ENCODE measurements around the gene NEU2. TPM values are rescaled to one million over a fixed set of nuclear protein-coding genes. Genes with fewer than 3 reads are reported as not detected.

Gene NEU2
- total RNA-seq, 4 donors from 2014 or later: not detected

GRCh38 chr2:233040571-233040970 lies 8.1 kb downstream of the NEU2 start:
- no peak for TF ChIP-seq CTCF (IDR thresholded peaks at IDR 0.05)
- DNase-seq (ENCODE audit: low spot score) (no peak), ATAC-seq (ENCODE audit: low FRiP score) (no peak)

- no peak for DNase-seq (ENCODE audit: low spot score)
- no peak for TF ChIP-seq CTCF (IDR thresholded peaks at IDR 0.05)
- ATAC-seq (ENCODE audit: low FRiP score): no peak
These were observed 9.4 kb downstream of the NEU2 start for GRCh38 chr2:233041722-233042323.

GRCh38 chr2:233042549-233042948 lies 10.1 kb downstream of the NEU2 start:
- no peak for TF ChIP-seq CTCF (IDR thresholded peaks at IDR 0.05)
- no peak for ATAC-seq (ENCODE audit: low FRiP score)
- no peak for DNase-seq (ENCODE audit: low spot score)

- DNase-seq (ENCODE audit: low spot score): no peak
These were observed 12.6 kb downstream of the NEU2 start for GRCh38 chr2:233044974-233045605.

GRCh38 chr2:233047206-233047605 lies 14.7 kb downstream of the NEU2 start:
- DNase-seq (ENCODE audit: low spot score) (no peak), ATAC-seq (ENCODE audit: low FRiP score) (no peak)
- no peak for TF ChIP-seq CTCF (IDR thresholded peaks at IDR 0.05)

More at GRCh38 chr2:233044974-233045605, 12.6 kb downstream of the NEU2 start:
- no peak for ATAC-seq (ENCODE audit: low FRiP score)
- no peak for TF ChIP-seq CTCF (IDR thresholded peaks at IDR 0.05)

GRCh38 chr2:233047667-233048066 lies 15.2 kb downstream of the NEU2 start:
- TF ChIP-seq CTCF (IDR thresholded peaks at IDR 0.05): no peak
- no peak for DNase-seq (ENCODE audit: low spot score)
- no peak for ATAC-seq (ENCODE audit: low FRiP score)

GRCh38 chr2:233048569-233049193 lies 16.2 kb downstream of the NEU2 start:
- no peak for DNase-seq (ENCODE audit: low spot score)
- TF ChIP-seq CTCF (IDR thresholded peaks at IDR 0.05): no peak
- no peak for ATAC-seq (ENCODE audit: low FRiP score)

Measured in omental fat pad (tissue), 4 donors.